GM06990 (cell line): ENCODE results near the gene CCDC38.

Experiments used
- DNase-seq: peaks from one replicate; pipeline ENCODE4 v3.0.0-alpha.2; 2011; ENCODE audit not compliant: insufficient read length; ENCODE audit errors: extremely low read depth
- H3K27me3 ChIP-seq: replicated peaks from 2 replicates; pipeline ENCODE4 v1.6.0; 2011; ENCODE audit warnings: low read length; ENCODE audit not compliant: control insufficient read depth, insufficient read depth
- H3K36me3 ChIP-seq: 2 replicates; pipeline ENCODE4 v1.5.1; 2011; ENCODE audit warnings: low read length; ENCODE audit not compliant: control insufficient read depth, insufficient read depth
- H3K4me3 ChIP-seq: replicated peaks from 2 replicates; pipeline ENCODE4 v1.5.1; 2011; ENCODE audit warnings: low read depth, mild to moderate bottlenecking, control low read depth, low read length
- CTCF ChIP-seq: IDR thresholded peaks from 2 replicates; pipeline ENCODE4 v1.5.1; 2011; ENCODE audit warnings: low read length, control low read depth, mild to moderate bottlenecking, inconsistent platforms; ENCODE audit not compliant: insufficient read depth, poor library complexity, severe bottlenecking

The CCDC38 gene

DNA sequence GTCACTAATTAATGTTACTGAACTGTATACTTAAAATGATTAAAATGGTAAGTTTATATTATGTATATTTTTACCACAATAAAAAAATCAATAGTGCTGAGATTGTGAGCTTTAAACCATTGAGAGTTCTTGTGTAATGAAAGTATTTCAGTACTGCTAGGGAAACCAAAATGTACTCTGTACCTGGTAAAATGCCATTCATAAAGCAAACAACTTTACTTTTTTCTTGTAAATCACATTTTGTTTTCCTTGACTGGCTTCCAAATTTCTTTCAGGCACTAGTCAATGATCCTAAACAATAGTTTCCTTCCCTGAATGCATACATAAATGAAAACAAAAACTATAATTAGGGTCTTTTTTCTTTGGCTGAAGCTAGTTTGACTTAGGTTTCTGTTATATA lies 113.0 kb downstream of the CCDC38 start:
- H3K27me3 ChIP-seq, result no peaks in the 10 kb centered on the region
- no peak for TF ChIP-seq CTCF

GRCh38 chr12:95820096-95820703 lies 122.2 kb downstream of the CCDC38 start:
- H3K36me3 ChIP-seq, result no peaks in the 10 kb centered on the region
- H3K27me3 ChIP-seq, result no peaks in the 10 kb centered on the region; the same call in 1 of the 2 replicates
- H3K4me3 ChIP-seq, result no peak overlapping the region
- peak; percentile 32 for TF ChIP-seq CTCF
- no peak for DNase-seq

More for the DNA sequence above, 113.0 kb downstream of the CCDC38 start:
- Histone ChIP-seq H3K4me3 (no peak overlapping the region), H3K36me3 (no peaks in the 10 kb centered on the region)
- DNase-seq, result no peak
